Psoas muscle (tissue), 8 donors: ENCODE measurements around the gene ST3GAL6. TPM values are rescaled to one million over a fixed set of nuclear protein-coding genes. Genes with fewer than 3 reads are reported as not detected.

ENCODE experiments used
- ATAC-seq, 4 donors: fragments of 200-7000 bp; cut with Tn5 transposase; one replicate each; pipeline ENCODE4 v1.9.1; 2020; ENCODE audit warnings: moderate library complexity in 3 of 4, mild to moderate bottlenecking in 2 of 4
- DNase-seq, 2 donors: peaks; one replicate each; pipeline ENCODE4 v3.0.0-alpha.2; 2020
- H3K27ac ChIP-seq: fragments of 200-600 bp; one replicate; pipeline ENCODE4 v1.8.0; 2022
- H3K27me3 ChIP-seq, 3 donors: fragments of 200-600 bp in 1 of 3; one replicate each; pipeline versions ENCODE4 v1.6.1 to v1.8.0; 2013 to 2022; ENCODE audit warnings: low read length in 2 of 3, mild to moderate bottlenecking in 2 of 3, moderate library complexity in 1 of 3; ENCODE audit not compliant: insufficient read depth in 3 of 3
- H3K36me3 ChIP-seq, 2 donors: fragments of 200-600 bp in 1 of 2; one replicate each; pipeline versions ENCODE4 v1.6.1 to v1.8.0; 2013 to 2022; ENCODE audit warnings: low read depth in 1 of 2, mild to moderate bottlenecking in 1 of 2, moderate library complexity in 1 of 2; ENCODE audit not compliant: insufficient read depth in 1 of 2
- H3K4me1 ChIP-seq: fragments of 200-600 bp; one replicate; pipeline ENCODE4 v1.8.0; 2022
- H3K4me3 ChIP-seq: fragments of 200-600 bp; one replicate; pipeline ENCODE4 v1.8.0; 2022; ENCODE audit warnings: mild to moderate bottlenecking
- H3K9me3 ChIP-seq: fragments of 200-600 bp; one replicate; pipeline ENCODE4 v1.8.0; 2022
- WGBS, 3 donors: extraction: QIAGEN DNeasy Blood & Tissue Kit; methylation state at CpG; one replicate each; pipeline versions ENCODE4 v1.1.6 to v1.1.7; 2013; 5-methylcytosine and 5-hydroxymethylcytosine counted together
- intact Hi-C, 2 donors: fragments of 100-400 bp; cut with DNase I; formaldehyde crosslinking; loops; one replicate each; pipeline versions ENCODE4 v1.11.0 to v1.14.2; 2022
- polyA plus RNA-seq, 3 donors: library from polyadenylated mRNA; stranded (reverse); fragments of 200-250 nt; gene quantifications; one replicate each; pipeline ENCODE4 v1.2.3, GENCODE V29; 2013
- total RNA-seq, 4 donors: library from RNA; stranded (reverse); fragmentation: NEBNext Ultra II Directional in 2 of 4; extraction: Animal tissue kit (Norgen Biotek cat#: 25700) in 2 of 4; gene quantifications; one replicate each; pipeline versions ENCODE4 v1.2.1 to v1.2.4, GENCODE V29; 2021 to 2023
- TF ChIP-seq, protein P1 (sequence below): fragments of 200-600 bp; IDR thresholded peaks from one replicate; pipeline ENCODE4 v1.8.0; 2022; ENCODE audit warnings: antibody characterized with exemption
- donor health status: healthy with polysubstance abuse.
- donor health status: DM: no; HTN: no; CAD: no; lungs with moderate emphysema.
- donor health status: Bipolar disorder and iron deficiency.
- donor health status: healthy.
- donor health status: DM: yes; HTN: yes; CAD: no.
- donor health status: DM: no; HTN: no; CAD: no.
- donor health status: DM: no; HTN: no; CAD: no.
- donor health status: DM: yes; HTN: yes; CAD: no.

Gene ST3GAL6
- total and polyA plus RNA-seq, 7 donors = 7.6 to 22.9 (median 9.4) TPM

GRCh38 chr3:98728672-98729071 lies 34.5 kb upstream of the ST3GAL6 start:
- WGBS, 3 donors = 96 to 100% (median 97%) methylated on average over 2 of the region's 2 CpGs
- Histone ChIP-seq H3K4me3 (no peak overlapping the region), H3K27ac (no peak overlapping the region), H3K27me3 (no peaks in the 10 kb centered on the region), H3K4me1 (no peaks in the 10 kb centered on the region), H3K9me3 (no peaks in the 10 kb centered on the region), H3K36me3 (no peaks in the 10 kb centered on the region)
- ATAC-seq (no peak), DNase-seq (no peak)
- TF ChIP-seq, protein P1, sequence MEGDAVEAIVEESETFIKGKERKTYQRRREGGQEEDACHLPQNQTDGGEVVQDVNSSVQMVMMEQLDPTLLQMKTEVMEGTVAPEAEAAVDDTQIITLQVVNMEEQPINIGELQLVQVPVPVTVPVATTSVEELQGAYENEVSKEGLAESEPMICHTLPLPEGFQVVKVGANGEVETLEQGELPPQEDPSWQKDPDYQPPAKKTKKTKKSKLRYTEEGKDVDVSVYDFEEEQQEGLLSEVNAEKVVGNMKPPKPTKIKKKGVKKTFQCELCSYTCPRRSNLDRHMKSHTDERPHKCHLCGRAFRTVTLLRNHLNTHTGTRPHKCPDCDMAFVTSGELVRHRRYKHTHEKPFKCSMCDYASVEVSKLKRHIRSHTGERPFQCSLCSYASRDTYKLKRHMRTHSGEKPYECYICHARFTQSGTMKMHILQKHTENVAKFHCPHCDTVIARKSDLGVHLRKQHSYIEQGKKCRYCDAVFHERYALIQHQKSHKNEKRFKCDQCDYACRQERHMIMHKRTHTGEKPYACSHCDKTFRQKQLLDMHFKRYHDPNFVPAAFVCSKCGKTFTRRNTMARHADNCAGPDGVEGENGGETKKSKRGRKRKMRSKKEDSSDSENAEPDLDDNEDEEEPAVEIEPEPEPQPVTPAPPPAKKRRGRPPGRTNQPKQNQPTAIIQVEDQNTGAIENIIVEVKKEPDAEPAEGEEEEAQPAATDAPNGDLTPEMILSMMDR = no peak
- intact Hi-C loops = no loop called here

- Histone ChIP-seq H3K9me3 (no peaks in the 10 kb centered on the region), H3K4me1 (peaks cover 9% of the 10 kb centered on the region), H3K36me3 (no peaks in the 10 kb centered on the region), H3K27ac (no peak overlapping the region), H3K27me3 (no peaks in the 10 kb centered on the region), H3K4me3 (no peak overlapping the region)
- ATAC-seq (no peak), DNase-seq (no peak)
- TF ChIP-seq, protein P1 = no peak
- WGBS, 3 donors = 61 to 87% (median 70%) methylated on average over 1 of the region's 1 CpG
- intact Hi-C loops = loop anchor here (5.0 to 10.0 kb wide), 4 partner anchors 38 to 67 kb away; no protein-coding TSS in a partner anchor
Measured at GRCh38 chr3:98730338-98730737, 32.8 kb upstream of the ST3GAL6 start.

GRCh38 chr3:98730886-98731537 lies 32.1 kb upstream of the ST3GAL6 start:
- no peak for DNase-seq
- no peaks in the 10 kb centered on the region for H3K9me3 ChIP-seq
- H3K4me3 ChIP-seq = no peak overlapping the region
- H3K36me3 ChIP-seq = no peaks in the 10 kb centered on the region
- WGBS, 3 donors = 91 to 94% (median 93%) methylated on average over 19 of the region's 19 CpGs
- TF ChIP-seq, protein P1 = no peak
- no peak overlapping the region for H3K27ac ChIP-seq
- no peaks in the 10 kb centered on the region for H3K27me3 ChIP-seq
- intact Hi-C loops = loop anchor here (5.0 to 10.0 kb wide), 4 partner anchors 39 to 66 kb away; no protein-coding TSS in a partner anchor
- ATAC-seq = no peak
- H3K4me1 ChIP-seq = peaks cover 9% of the 10 kb centered on the region

DNA sequence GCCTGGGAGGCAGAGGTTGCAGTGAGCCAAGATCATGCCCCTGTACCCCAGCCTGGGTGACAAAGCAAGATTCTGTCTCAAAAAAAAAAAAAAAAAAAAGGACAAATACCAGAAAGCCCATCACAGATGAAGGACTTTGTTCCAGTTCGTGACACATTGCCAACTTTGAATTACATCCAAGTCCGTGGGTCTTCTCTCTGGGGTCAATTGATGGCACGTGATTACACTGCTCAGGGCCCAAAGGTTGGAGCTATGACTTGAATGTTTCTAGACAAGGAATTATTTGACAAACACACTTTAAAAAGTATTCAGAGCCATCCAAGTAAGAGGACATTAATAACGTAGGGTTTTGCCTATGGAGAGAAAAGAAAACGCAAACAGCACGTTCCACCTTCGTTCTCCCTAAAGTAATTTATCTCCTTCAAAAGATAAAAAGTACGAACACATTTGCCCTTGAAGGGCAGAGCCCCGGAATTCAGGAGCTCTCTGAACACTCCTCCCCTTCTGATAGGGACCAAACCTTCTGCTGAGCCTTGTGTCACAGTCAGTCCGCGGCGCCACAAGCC lies 31.3 kb upstream of the ST3GAL6 start:
- Histone ChIP-seq H3K4me3 (peak overlapping the region; percentile 93), H3K4me1 (peaks cover 9% of the 10 kb centered on the region), H3K27ac (peak overlapping the region; percentile 86), H3K27me3 (no peaks in the 10 kb centered on the region), H3K36me3 (no peaks in the 10 kb centered on the region), H3K9me3 (no peaks in the 10 kb centered on the region)
- no peak for DNase-seq
- TF ChIP-seq, protein P1 = no peak
- ATAC-seq = peak in 2 of 4 donors; percentile 65 to 69
- intact Hi-C loops = loop anchor here (5.0 to 10.0 kb wide), 4 partner anchors 40 to 65 kb away; no protein-coding TSS in a partner anchor
- 3 to 6% (median 4%) methylated on average over 12 of the region's 12 CpGs for WGBS, 3 donors
